ENCODE results near the gene MAP7D2. TPM values are rescaled to one million over a fixed set of nuclear protein-coding genes. Genes with fewer than 3 reads are reported as not detected.

The MAP7D2 gene
- total RNA-seq, 1 experiment from 2014 or later: 0.15 TPM

DNA sequence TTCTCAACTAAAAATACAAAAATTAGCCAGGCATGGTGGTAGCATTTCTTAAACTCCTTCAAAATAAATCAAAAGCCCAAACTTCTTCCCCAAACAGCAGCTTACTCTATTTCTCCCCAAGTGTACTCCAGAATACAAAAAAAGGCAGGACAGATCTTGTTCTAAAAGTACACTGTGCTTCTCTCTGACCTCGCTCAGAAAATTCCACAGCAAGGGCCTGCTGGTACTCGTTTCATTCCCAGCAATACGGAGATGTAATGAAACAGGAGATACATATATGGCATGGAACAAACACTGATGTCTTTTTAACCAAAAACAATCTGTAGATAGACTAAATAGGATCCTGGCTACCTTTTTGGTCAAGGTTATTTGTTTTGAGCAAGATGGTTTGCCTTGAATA lies 25.2 kb downstream of the MAP7D2 start (continued):
- TF ChIP-seq, protein P1, sequence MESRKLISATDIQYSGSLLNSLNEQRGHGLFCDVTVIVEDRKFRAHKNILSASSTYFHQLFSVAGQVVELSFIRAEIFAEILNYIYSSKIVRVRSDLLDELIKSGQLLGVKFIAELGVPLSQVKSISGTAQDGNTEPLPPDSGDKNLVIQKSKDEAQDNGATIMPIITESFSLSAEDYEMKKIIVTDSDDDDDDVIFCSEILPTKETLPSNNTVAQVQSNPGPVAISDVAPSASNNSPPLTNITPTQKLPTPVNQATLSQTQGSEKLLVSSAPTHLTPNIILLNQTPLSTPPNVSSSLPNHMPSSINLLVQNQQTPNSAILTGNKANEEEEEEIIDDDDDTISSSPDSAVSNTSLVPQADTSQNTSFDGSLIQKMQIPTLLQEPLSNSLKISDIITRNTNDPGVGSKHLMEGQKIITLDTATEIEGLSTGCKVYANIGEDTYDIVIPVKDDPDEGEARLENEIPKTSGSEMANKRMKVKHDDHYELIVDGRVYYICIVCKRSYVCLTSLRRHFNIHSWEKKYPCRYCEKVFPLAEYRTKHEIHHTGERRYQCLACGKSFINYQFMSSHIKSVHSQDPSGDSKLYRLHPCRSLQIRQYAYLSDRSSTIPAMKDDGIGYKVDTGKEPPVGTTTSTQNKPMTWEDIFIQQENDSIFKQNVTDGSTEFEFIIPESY (IDR thresholded peaks at IDR 0.05; ENCODE audit: extremely low read depth, insufficient replicate concordance, low read length): no peak
- TF ChIP-seq EZH2phosphoT487 (IDR thresholded peaks at IDR 0.05; ENCODE audit: borderline replicate concordance) (no peak), FOSL1 (IDR thresholded peaks at IDR 0.05; ENCODE audit: low read depth) (no peak), CEBPB (IDR thresholded peaks at IDR 0.05; ENCODE audit: low read depth) (no peak), REST (IDR thresholded peaks at IDR 0.05; ENCODE audit: low read depth) (no peak), ZFX (IDR thresholded peaks at IDR 0.05) (no peak), RAD21 (IDR thresholded peaks at IDR 0.05; ENCODE audit: low read depth) (no peak)

DNA sequence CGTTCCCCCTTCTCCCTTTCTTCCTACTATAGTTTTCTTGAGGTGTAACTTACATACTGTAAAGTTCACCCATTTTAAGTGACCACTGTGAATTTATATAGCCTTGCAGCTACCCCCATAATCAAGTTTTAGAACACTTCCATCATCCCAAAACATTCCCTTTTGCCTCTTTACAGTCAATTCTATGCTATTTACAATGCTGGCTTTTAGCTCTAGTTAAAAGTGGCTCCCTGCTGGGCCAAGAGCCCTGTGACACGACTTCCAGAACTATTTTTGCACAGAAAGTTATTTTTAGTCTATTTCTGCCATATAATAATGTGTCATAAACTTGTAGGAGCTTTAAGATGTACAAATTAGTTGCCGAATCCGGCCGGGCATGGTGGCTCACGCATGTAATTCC lies 26.9 kb downstream of the MAP7D2 start:
- H3K4me3 ChIP-seq (replicated peaks in 1 of 2; ENCODE audit: low read depth in 1 of 2, low read length in 2 of 2): no peak overlapping the region
- no peak overlapping the region for H3K9ac ChIP-seq (ENCODE audit: low read length)
- H3K9me2 ChIP-seq (ENCODE audit: insufficient read depth): no peaks in the 10 kb centered on the region
- ChIA-PET POLR2A (no interaction called here), CTCF (no interaction called here), RAD21 (ENCODE audit: low non-redundant PET in 1 of 2, low total read pairs in 2 of 2, uncharacterized antibody in 2 of 2, unreplicated experiment in 2 of 2) (no interaction called here)
- H3K27ac ChIP-seq (ENCODE audit: low read depth, low read length): no peak overlapping the region
- no TSS peak for BruUV-seq (replicated peaks)
- H3K4me1 ChIP-seq (ENCODE audit: control insufficient read depth in 1 of 2, insufficient read depth in 2 of 2, low read length in 2 of 2): no peaks in the 10 kb centered on the region
- ATAC-seq (no peak), DNase-seq (ENCODE audit: low read depth, low spot score) (no peak)
- H2AFZ ChIP-seq (ENCODE audit: low read depth, low read length, poor library complexity, severe bottlenecking): no peak overlapping the region
- no peaks in the 10 kb centered on the region for H3K27me3 ChIP-seq (ENCODE audit: insufficient read depth, low read length)
- H3K9me3 ChIP-seq (ENCODE audit: control insufficient read depth in 1 of 2, insufficient read depth in 1 of 2, low read depth in 1 of 2, low read length in 2 of 2): no peaks in the 10 kb centered on the region
- H3K36me3 ChIP-seq (ENCODE audit: control insufficient read depth in 1 of 2, insufficient read depth in 2 of 2, low read length in 2 of 2): no peaks in the 10 kb centered on the region
- H4K20me1 ChIP-seq (ENCODE audit: insufficient read depth): no peaks in the 10 kb centered on the region
- H3K79me2 ChIP-seq (ENCODE audit: insufficient read depth, low read length): no peaks in the 10 kb centered on the region
- intact Hi-C loops (cut with micrococcal nuclease): no loop called here
- H3K4me2 ChIP-seq (ENCODE audit: low read length): no peak overlapping the region
- TF ChIP-seq CEBPB (IDR thresholded peaks at IDR 0.05; ENCODE audit: low read depth) (no peak), TCF7L2 (IDR thresholded peaks at IDR 0.05; ENCODE audit: borderline replicate concordance, extremely low read depth, insufficient read depth, insufficient read length) (no peak), REST (IDR thresholded peaks at IDR 0.05; ENCODE audit: low read depth) (no peak), ELF1 (IDR thresholded peaks at IDR 0.05; ENCODE audit: borderline replicate concordance, low read depth) (no peak), POLR2AphosphoS5 (IDR thresholded peaks at IDR 0.05; ENCODE audit: low read depth, low read length) (no peak), YY1 (IDR thresholded peaks at IDR 0.05; ENCODE audit: extremely low read depth, insufficient replicate concordance, low read depth, low read length) (no peak), ZFX (IDR thresholded peaks at IDR 0.05) (no peak), EZH2phosphoT487 (IDR thresholded peaks at IDR 0.05; ENCODE audit: borderline replicate concordance) (no peak), FOSL1 (IDR thresholded peaks at IDR 0.05; ENCODE audit: low read depth) (no peak)
- TF ChIP-seq, protein P2, sequence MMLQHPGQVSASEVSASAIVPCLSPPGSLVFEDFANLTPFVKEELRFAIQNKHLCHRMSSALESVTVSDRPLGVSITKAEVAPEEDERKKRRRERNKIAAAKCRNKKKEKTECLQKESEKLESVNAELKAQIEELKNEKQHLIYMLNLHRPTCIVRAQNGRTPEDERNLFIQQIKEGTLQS (IDR thresholded peaks at IDR 0.05): no peak

Data from HCT116 (cell line).